HG03575 (cell line): ENCODE results near the gene DLGAP1.
"Not testable (repeated sequence)": the region's sequence is repeated elsewhere in the genome, so short reads cannot be mapped to it uniquely, and the experiment has no call there.

Source experiments
- ATAC-seq: cut with Tn5 transposase; IDR thresholded peaks from one replicate; pipeline ENCODE4 v1.9.1; 2021; ENCODE audit not compliant: unreplicated experiment, insufficient number of reproducible peaks, low FRiP score; ENCODE audit errors: extremely low read depth

Gene DLGAP1

GRCh38 chr18:4399929-4400328, 55.2 kb downstream of the DLGAP1 start:
- ATAC-seq = no peak

GRCh38 chr18:4394700-4395099, 60.4 kb downstream of the DLGAP1 start:
- no peak for ATAC-seq

DNA sequence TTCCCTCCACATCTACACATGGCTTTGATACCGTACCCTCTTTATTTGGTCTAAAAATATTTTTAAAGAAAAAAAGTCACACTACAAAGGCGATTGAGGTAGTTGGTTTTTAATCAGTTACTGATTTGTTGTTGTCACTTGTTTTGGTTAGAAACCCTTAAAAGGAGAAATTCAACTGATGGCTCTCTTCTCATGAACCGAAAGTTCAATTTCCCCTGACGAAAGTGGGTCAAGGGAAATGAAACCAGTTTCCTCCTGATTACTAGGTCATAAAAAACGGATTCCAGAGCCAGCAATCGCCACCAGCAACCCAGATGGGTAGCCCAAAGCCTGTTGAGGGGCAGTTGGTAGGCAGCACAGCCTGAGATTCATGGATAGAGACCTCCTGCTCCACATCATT, 63.2 kb downstream of the DLGAP1 start:
- ATAC-seq = no peak

DNA sequence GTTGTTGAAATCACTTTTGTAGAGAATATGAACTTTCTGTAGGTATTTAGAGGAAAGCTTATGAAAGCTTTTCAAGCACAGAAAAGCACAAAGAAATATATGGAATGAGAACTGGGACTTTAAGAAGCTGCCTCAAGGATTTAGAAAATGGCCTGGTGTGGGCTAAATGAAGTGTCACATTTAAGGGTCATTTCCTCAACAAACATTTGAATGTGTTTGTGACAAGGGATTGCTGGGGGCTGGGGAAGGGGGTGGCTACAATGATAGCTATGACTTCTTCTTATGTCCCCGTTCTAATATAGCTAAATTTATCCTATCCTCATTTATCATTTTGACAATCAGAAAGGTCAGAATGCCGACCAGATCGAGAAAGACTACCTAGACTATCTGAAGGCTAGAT, 69.2 kb downstream of the DLGAP1 start:
- ATAC-seq = no peak

- no peak for ATAC-seq
Observed at GRCh38 chr18:4384932-4385331, 70.2 kb downstream of the DLGAP1 start.

DNA sequence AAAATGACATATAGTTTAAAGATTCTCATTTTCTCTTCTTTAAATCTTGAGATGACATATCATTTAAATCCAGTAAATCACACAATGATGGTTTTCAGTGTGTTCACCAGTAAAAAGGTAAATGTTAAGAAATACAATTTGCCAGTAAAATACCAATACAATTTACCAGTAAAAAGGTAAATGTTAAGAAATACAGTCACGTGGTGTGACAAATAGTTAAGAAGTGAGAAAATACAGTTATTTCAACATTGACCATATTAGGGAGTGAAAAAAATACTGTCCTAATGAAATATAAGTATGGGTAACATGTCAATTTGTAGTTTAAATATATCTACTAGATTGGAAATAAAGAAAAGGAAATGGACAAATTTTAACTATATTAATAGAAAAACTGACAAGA, 80.5 kb downstream of the DLGAP1 start:
- ATAC-seq = no peak

- no peak for ATAC-seq
Observed at GRCh38 chr18:4369705-4370104, 85.4 kb downstream of the DLGAP1 start.

DNA sequence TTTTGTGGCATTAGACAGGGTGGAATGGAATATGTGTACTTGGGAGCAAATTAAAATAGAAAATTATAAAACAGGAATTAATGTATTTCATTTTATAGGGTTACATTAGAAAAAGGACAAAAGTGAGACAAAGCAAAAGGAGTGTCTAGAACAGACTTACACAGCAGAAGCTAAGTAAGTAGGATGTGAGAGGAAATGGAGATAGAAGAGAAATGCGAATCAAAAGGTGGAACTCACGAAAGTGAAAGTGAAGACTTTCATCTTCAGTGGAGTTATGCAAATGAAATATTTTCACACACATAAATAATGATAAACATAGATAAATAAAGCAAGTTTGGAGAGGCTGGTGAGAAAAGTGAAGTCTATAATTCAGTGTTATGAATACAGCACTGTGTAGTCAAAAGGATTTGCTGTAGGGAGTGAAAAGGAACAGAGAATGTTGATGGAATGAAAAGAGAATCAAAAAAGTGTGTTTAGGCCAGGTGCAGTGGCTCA, 94.8 kb downstream of the DLGAP1 start:
- no peak for ATAC-seq

GRCh38 chr18:4358618-4359017, 96.5 kb downstream of the DLGAP1 start:
- no peak for ATAC-seq

GRCh38 chr18:4357579-4357978, 97.5 kb downstream of the DLGAP1 start:
- no peak for ATAC-seq

GRCh38 chr18:4356929-4357328, 98.2 kb downstream of the DLGAP1 start:
- no peak for ATAC-seq

DNA sequence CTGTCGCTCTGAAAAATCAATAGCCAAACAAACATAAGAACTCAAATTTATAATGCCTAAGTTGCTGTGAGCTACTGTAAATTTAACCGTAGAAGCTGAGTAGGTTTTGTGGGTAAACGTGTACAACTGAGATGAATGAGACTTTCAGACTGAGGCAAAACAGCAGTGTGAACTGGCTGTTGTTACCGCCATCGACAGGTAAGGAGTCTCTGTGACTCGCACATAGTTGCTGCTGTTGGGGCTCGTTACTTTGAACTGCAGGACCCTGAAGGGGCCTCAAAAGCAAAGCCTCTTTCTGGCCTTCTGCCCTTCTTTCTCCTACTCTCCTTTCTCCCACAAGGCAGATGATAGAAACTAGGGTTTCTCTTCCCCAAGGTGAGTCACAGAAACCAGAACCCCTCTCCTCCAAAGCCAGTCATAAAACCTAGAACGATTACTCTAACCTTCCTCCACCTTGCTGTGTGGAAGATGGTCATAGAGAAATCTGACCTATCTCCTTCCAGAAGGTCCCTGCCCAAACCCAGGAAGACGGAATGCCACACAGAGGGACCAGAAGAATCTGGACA, 101.2 kb downstream of the DLGAP1 start:
- no peak for ATAC-seq

DNA sequence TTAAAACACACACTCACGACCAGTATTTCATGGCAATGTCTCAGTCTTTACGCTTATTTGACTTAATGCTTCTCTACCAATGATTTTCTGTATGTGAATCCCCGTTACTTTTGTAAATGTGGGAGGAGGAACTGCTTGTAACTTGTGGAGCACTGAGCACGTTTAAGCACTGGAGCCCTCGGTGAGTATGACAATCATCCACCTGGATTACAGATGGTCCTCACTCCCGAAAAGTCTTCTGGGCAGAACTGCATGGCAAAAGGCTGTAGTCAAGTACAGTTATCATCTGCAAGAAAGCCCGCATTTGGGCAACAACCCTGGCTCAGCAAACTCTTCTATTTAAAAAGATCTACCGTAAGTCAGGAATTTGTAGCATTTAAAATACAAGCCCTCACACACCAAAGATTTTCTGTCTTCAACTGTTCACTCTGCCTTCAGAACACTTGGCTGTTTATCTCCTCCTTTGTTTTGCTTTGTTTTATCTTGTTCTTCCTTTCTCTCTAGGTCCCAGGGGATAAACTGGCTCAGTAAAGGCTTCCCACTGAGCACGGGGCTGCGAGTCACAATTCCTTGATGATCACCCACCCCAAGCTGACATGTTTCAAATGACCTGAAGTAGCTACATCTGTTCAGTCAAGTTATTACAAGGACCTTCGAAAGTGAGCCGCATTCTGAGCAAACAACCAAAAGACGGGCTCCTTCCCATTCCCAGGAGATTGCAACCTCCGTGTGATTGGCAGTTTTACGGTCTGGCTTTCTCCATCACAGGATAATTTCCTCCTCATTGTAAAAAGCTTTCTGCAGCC, 102.2 kb downstream of the DLGAP1 start:
- ATAC-seq = no peak

DNA sequence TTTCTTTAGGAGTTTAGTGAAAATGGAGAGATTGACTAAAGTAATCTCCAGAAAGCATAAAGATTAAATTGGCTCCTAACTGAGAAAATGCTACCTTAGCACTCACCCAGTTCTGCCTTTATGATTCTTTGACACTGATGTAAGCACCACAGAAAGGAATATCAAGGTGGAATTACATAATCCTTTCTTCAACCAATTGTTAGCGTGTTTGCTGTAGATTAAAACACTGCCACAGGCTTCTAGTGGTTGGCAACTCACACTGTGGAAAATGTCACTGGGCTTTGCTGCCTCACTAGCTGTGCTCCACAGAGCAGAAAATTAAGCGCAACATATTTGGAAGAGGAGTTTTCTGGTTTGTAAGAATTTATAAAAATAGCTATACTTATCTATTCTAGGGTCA, 104.1 kb downstream of the DLGAP1 start:
- no peak for ATAC-seq

- ATAC-seq = no peak
Observed at GRCh38 chr18:4335386-4335785, 119.7 kb downstream of the DLGAP1 start.

- no peak for ATAC-seq
Observed at GRCh38 chr18:4333043-4333442, 122.1 kb downstream of the DLGAP1 start.

- no peak for ATAC-seq
Observed at GRCh38 chr18:4319738-4320677, 135.1 kb downstream of the DLGAP1 start.

- ATAC-seq = no peak
Observed at GRCh38 chr18:4318311-4318710, 136.8 kb downstream of the DLGAP1 start.

DNA sequence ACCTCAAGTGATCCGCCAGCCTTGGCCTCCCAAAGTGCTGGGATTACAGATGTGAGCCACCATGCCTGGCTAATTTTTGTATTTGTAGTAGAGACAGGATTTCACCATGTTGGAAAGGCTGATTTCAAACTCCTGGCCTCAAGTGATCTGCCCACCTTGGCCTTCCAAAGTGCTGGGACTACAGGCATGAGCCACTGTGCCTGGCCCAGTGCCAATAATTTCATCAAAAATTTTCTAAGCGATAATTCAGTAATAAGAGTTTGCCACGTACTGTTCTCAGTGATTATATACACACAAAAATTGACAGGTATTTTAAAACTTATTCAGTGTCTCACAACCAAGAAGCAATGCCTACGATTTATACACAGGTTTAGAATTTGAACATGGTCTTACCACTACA, 143.2 kb downstream of the DLGAP1 start:
- not testable (repeated sequence) for ATAC-seq

GRCh38 chr18:4311136-4311535, 144.0 kb downstream of the DLGAP1 start:
- ATAC-seq = no peak
